ENCODE results near the gene RGS7. TPM values are rescaled to one million over a fixed set of nuclear protein-coding genes. Genes with fewer than 3 reads are reported as not detected.
"Not testable (repeated sequence)": the region's sequence is repeated elsewhere in the genome, so short reads cannot be mapped to it uniquely, and the experiment has no call there.

Gene RGS7
- total RNA-seq, 3 donors from 2014 or later (not counting 1 experiment from before 2014, with no cell fraction given): not detected

GRCh38 chr1:240905225-240905765 lies 451.7 kb downstream of the RGS7 start:
- H3K27me3 Mint-ChIP-seq (ENCODE audit: low read depth in 2 of 2): no peaks in the 10 kb centered on the region
- TF ChIP-seq, protein P1, sequence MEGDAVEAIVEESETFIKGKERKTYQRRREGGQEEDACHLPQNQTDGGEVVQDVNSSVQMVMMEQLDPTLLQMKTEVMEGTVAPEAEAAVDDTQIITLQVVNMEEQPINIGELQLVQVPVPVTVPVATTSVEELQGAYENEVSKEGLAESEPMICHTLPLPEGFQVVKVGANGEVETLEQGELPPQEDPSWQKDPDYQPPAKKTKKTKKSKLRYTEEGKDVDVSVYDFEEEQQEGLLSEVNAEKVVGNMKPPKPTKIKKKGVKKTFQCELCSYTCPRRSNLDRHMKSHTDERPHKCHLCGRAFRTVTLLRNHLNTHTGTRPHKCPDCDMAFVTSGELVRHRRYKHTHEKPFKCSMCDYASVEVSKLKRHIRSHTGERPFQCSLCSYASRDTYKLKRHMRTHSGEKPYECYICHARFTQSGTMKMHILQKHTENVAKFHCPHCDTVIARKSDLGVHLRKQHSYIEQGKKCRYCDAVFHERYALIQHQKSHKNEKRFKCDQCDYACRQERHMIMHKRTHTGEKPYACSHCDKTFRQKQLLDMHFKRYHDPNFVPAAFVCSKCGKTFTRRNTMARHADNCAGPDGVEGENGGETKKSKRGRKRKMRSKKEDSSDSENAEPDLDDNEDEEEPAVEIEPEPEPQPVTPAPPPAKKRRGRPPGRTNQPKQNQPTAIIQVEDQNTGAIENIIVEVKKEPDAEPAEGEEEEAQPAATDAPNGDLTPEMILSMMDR (IDR thresholded peaks at IDR 0.05): no peak
- no peaks in the 10 kb centered on the region for H3K4me1 Mint-ChIP-seq
- ATAC-seq (no peak), DNase-seq (no peak)
- Histone ChIP-seq H3K4me3 (ENCODE audit: low read length) (no peak overlapping the region), H3K27ac (ENCODE audit: low read length) (no peak overlapping the region), H3K27me3 (ENCODE audit: control insufficient read depth, insufficient read depth, low read length) (no peaks in the 10 kb centered on the region), H3K9me3 (ENCODE audit: control insufficient read depth, insufficient read depth, low read length) (no peaks in the 10 kb centered on the region), H3K4me1 (ENCODE audit: control insufficient read depth, insufficient read depth, low read length) (no peaks in the 10 kb centered on the region), H3K36me3 (ENCODE audit: control insufficient read depth, insufficient read depth, low read length) (no peaks in the 10 kb centered on the region)
- no peak overlapping the region for H3K27ac Mint-ChIP-seq
- H3K4me3 Mint-ChIP-seq: no peak overlapping the region
- 87% methylated on average over 5 of the region's 6 CpGs for WGBS (ENCODE audit: insufficient coverage)
- H3K36me3 Mint-ChIP-seq: peaks cover 8% of the 10 kb centered on the region
- H3K9me3 Mint-ChIP-seq: peaks cover 8 to 17% of the 10 kb centered on the region in 2 donors
- intact Hi-C loops (cut with micrococcal nuclease): no loop called here

GRCh38 chr1:240895424-240895823 lies 461.6 kb downstream of the RGS7 start:
- peaks cover 12 to 14% of the 10 kb centered on the region in 2 donors for H3K9me3 Mint-ChIP-seq
- H3K4me3 ChIP-seq (ENCODE audit: low read length); ATAC-seq; intact Hi-C loops (cut with micrococcal nuclease); H3K4me1 Mint-ChIP-seq; H3K27ac Mint-ChIP-seq; DNase-seq; H3K4me3 Mint-ChIP-seq; H3K36me3 Mint-ChIP-seq; H3K27me3 Mint-ChIP-seq (ENCODE audit: low read depth in 2 of 2); H3K27ac ChIP-seq (ENCODE audit: low read length); H3K9me3 ChIP-seq (ENCODE audit: control insufficient read depth, insufficient read depth, low read length); H3K4me1 ChIP-seq (ENCODE audit: control insufficient read depth, insufficient read depth, low read length); H3K36me3 ChIP-seq (ENCODE audit: control insufficient read depth, insufficient read depth, low read length); H3K27me3 ChIP-seq (ENCODE audit: control insufficient read depth, insufficient read depth, low read length): not testable (repeated sequence)
- 96% methylated on average over 2 of the region's 4 CpGs for WGBS (ENCODE audit: insufficient coverage)

GRCh38 chr1:240888787-240889048 lies 468.3 kb downstream of the RGS7 start:
- intact Hi-C loops (cut with micrococcal nuclease): no loop called here
- WGBS (ENCODE audit: insufficient coverage): 97% methylated on average over 11 of the region's 11 CpGs

GRCh38 chr1:240888039-240888786 lies 468.8 kb downstream of the RGS7 start:
- Histone ChIP-seq H3K27me3 (ENCODE audit: control insufficient read depth, insufficient read depth, low read length) (no peaks in the 10 kb centered on the region), H3K36me3 (ENCODE audit: control insufficient read depth, insufficient read depth, low read length) (no peaks in the 10 kb centered on the region), H3K27ac (ENCODE audit: low read length) (no peak overlapping the region), H3K4me3 (ENCODE audit: low read length) (no peak overlapping the region), H3K4me1 (ENCODE audit: control insufficient read depth, insufficient read depth, low read length) (no peaks in the 10 kb centered on the region), H3K9me3 (ENCODE audit: control insufficient read depth, insufficient read depth, low read length) (peaks cover 4% of the 10 kb centered on the region)
- Mint-ChIP-seq H3K27me3 (ENCODE audit: low read depth in 2 of 2) (no peaks in the 10 kb centered on the region), H3K4me3 (no peak overlapping the region), H3K9me3 (peaks cover 2 to 7% of the 10 kb centered on the region in 2 donors), H3K27ac (no peak overlapping the region), H3K36me3 (no peaks in the 10 kb centered on the region), H3K4me1 (no peaks in the 10 kb centered on the region)
- TF ChIP-seq, protein P1 (IDR thresholded peaks at IDR 0.05): no peak
- ATAC-seq (no peak), DNase-seq (peak in 1 of 2 donors; percentile 4)
- intact Hi-C loops (cut with micrococcal nuclease): no loop called here
- 58% methylated on average over 15 of the region's 15 CpGs for WGBS (ENCODE audit: insufficient coverage)

More at GRCh38 chr1:240888787-240889048, 468.3 kb downstream of the RGS7 start:
- no peak overlapping the region for H3K4me3 Mint-ChIP-seq
- H3K36me3 ChIP-seq (ENCODE audit: control insufficient read depth, insufficient read depth, low read length): no peaks in the 10 kb centered on the region
- no peaks in the 10 kb centered on the region for H3K27me3 Mint-ChIP-seq (ENCODE audit: low read depth in 2 of 2)
- no peak overlapping the region for H3K27ac Mint-ChIP-seq
- no peak overlapping the region for H3K4me3 ChIP-seq (ENCODE audit: low read length)
- no peak for ATAC-seq
- TF ChIP-seq, protein P1 (IDR thresholded peaks at IDR 0.05): no peak
- H3K4me1 Mint-ChIP-seq: no peaks in the 10 kb centered on the region
- no peaks in the 10 kb centered on the region for H3K9me3 ChIP-seq (ENCODE audit: control insufficient read depth, insufficient read depth, low read length)
- no peaks in the 10 kb centered on the region for H3K27me3 ChIP-seq (ENCODE audit: control insufficient read depth, insufficient read depth, low read length)
- no peak for DNase-seq
- H3K27ac ChIP-seq (ENCODE audit: low read length): no peak overlapping the region
- peaks cover 0 to 5% of the 10 kb centered on the region in 2 donors for H3K9me3 Mint-ChIP-seq
- no peaks in the 10 kb centered on the region for H3K36me3 Mint-ChIP-seq
- H3K4me1 ChIP-seq (ENCODE audit: control insufficient read depth, insufficient read depth, low read length): no peaks in the 10 kb centered on the region

Measured in natural killer cell (primary cell).